ENCODE results near the gene AGXT.

DNA sequence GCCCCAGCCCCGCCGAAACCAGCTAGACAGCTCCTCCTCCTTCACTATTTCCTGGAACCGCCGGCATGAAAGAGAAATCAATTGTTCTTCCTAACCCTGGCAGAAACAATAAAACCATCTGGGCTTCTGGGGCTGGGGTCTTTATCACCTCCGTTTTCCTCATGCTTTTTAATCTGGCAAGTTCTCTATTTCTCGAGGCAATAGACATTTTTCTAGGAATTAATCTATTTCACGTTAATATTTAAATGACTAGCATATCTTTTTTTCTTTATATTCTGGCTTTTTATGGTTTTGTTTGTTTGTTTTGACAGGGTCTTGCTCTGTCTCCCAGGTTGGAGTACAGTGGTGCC, 47.2 kb upstream of the AGXT start:
- TF ChIP-seq CTCF (conservative IDR thresholded peaks at IDR 0.05; ENCODE audit: low read depth, low read length) (no peak), EZH2 (IDR thresholded peaks at IDR 0.05; ENCODE audit: borderline replicate concordance, low read depth, low read length, poor library complexity, severe bottlenecking) (no peak)
